ENCODE data around the gene THEMIS2.

GRCh38 chr1:27906759-27907158 lies 34.4 kb downstream of the THEMIS2 start:
- TF ChIP-seq EZH2 (IDR thresholded peaks at IDR 0.05; ENCODE audit: low read depth, unreplicated experiment) (no peak), EZH2phosphoT487 (IDR thresholded peaks at IDR 0.05; ENCODE audit: unreplicated experiment) (no peak)
